Measurements from ENCODE around the gene OGA. TPM values are rescaled to one million over a fixed set of nuclear protein-coding genes. Genes with fewer than 3 reads are reported as not detected.

Gene OGA
- total and polyA plus RNA-seq, 9 of the 15 experiments (the other 6 are each of a cell fraction or from before 2014, with no cell fraction given) = 13.5 to 73.5 (median 59.5) TPM

DNA sequence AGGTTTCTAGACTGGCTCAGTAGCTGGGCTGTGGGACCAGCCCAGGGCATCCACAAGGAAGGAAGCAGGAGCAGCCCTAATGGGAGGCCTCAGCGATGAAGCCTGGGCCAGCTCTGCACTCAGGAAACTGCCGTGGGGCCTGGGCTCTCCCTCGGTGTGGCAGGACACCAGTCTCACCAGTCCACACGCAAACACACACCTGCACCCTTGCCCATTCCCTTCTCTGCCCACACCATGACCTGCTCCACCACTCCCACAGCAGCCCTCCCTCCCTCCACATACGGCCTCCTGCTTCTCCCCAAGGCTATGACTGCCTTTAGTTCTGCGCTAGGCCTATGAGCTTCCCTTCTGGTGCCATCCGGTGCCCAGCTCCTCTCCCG lies 49.5 kb downstream of the OGA start:
- POLR2A ChIA-PET = interaction anchor here (1.5 to 1.6 kb wide), 2 partner anchors 11 to 13 kb away, joined by 4 to 6 read pairs; no protein-coding TSS in a partner anchor
- H3K4me2 ChIP-seq (ENCODE audit: insufficient read depth, low read length) = no peak overlapping the region
- DNase-seq (ENCODE audit: extremely low read depth in 1 of 4, low spot score in 3 of 4) (no peak), FAIRE-seq (no peak), ATAC-seq (no peak)
- H3K4me3 ChIP-seq = no peak overlapping the region
- TF ChIP-seq, protein P1, sequence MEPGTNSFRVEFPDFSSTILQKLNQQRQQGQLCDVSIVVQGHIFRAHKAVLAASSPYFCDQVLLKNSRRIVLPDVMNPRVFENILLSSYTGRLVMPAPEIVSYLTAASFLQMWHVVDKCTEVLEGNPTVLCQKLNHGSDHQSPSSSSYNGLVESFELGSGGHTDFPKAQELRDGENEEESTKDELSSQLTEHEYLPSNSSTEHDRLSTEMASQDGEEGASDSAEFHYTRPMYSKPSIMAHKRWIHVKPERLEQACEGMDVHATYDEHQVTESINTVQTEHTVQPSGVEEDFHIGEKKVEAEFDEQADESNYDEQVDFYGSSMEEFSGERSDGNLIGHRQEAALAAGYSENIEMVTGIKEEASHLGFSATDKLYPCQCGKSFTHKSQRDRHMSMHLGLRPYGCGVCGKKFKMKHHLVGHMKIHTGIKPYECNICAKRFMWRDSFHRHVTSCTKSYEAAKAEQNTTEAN (CRISPR knock-in tag; IDR thresholded peaks at IDR 0.05) = no peak
- TF ChIP-seq MTF1 (CRISPR knock-in tag; IDR thresholded peaks at IDR 0.05; ENCODE audit: borderline replicate concordance) = no peak
- no peak for TF ChIP-seq ZNF134 (CRISPR knock-in tag; conservative IDR thresholded peaks at IDR 0.05)
- no peak for TF ChIP-seq NCOA2 (IDR thresholded peaks at IDR 0.05; ENCODE audit: partially characterized antibody in 2 of 2)
- no peak for TF ChIP-seq NEUROD1 (IDR thresholded peaks at IDR 0.05; ENCODE audit: borderline replicate concordance, low read depth, low read length, partially characterized antibody)
- TF ChIP-seq CEBPB (tag; IDR thresholded peaks at IDR 0.05) = no peak
- no peak for TF ChIP-seq EP400 (IDR thresholded peaks at IDR 0.05)
- TF ChIP-seq RBM25 (IDR thresholded peaks at IDR 0.05; ENCODE audit: low read depth, low read length, severe bottlenecking) = no peak
- peaks cover 24 to 56% of the 10 kb centered on the region in 2 experiments for H3K27me3 ChIP-seq (ENCODE audit: control insufficient read depth in 2 of 2, insufficient read depth in 2 of 2, low read length in 2 of 2)
- H3K27ac ChIP-seq (ENCODE audit: extremely low read depth, low read depth, low read length) = no peak overlapping the region
- no peaks in the 10 kb centered on the region for H3K79me2 ChIP-seq (ENCODE audit: control insufficient read depth, insufficient read depth, low read length)
- no TSS peak for BruUV-seq (replicated peaks)
- 21% methylated on average over 7 of the region's 8 CpGs for WGBS (ENCODE audit: insufficient coverage, low coverage, missing lambda C conversion rate)
- H2AFZ ChIP-seq (ENCODE audit: low read depth, low read length) = no peak overlapping the region
- peaks cover 0 to 12% of the 10 kb centered on the region in 2 experiments; a peak in 2 of 5 replicates for H3K4me1 ChIP-seq (replicated peaks in 1 of 2; ENCODE audit: control insufficient read depth in 2 of 2, insufficient read depth in 2 of 2, low read length in 2 of 2)
- in situ Hi-C loops (cut with MboI) (no loop called here), intact Hi-C loops (cut with micrococcal nuclease) (no loop called here)
- no peaks in the 10 kb centered on the region for H3K9me1 ChIP-seq (ENCODE audit: control insufficient read depth, insufficient read depth, low read length)
- H3K9ac ChIP-seq (ENCODE audit: insufficient read depth in 1 of 2, low read depth in 2 of 2, low read length in 2 of 2) = peak overlapping the region in 1 of 2 experiments; percentile 40; a peak in 1 of 4 replicates
- 0 out of 2 replicates have a peak, but pooled peaks cover 5% of the 10 kb centered on the region for H4K20me1 ChIP-seq (replicated peaks; ENCODE audit: control insufficient read depth, insufficient read depth, low read length)
- CTCF ChIA-PET (ENCODE audit: low intra/inter-chr PET ratio) = no interaction called here
- H3K9me3 ChIP-seq (replicated peaks; ENCODE audit: control insufficient read depth, insufficient read depth, low read depth, low read length) = no peaks in the 10 kb centered on the region
- no peaks in the 10 kb centered on the region for H3K36me3 ChIP-seq (ENCODE audit: control insufficient read depth, insufficient read depth, low read length)

All from K562 (cell line).